ENCODE data around the gene PPP2R3C.
A peak's percentile ranks its signal among the peaks of the same experiment; 100 is the strongest.
"Not testable (repeated sequence)": the region's sequence is repeated elsewhere in the genome, so short reads cannot be mapped to it uniquely, and the experiment has no call there.

Gene PPP2R3C

GRCh38 chr14:35068238-35069012 lies 53.4 kb downstream of the PPP2R3C start:
- H3K4me3 ChIP-seq (replicated peaks; ENCODE audit: low read depth, low read length) = no peak overlapping the region
- no peak for TF ChIP-seq CTCF (IDR thresholded peaks at IDR 0.05; ENCODE audit: low read length, missing control alignments)
- DNase-seq (ENCODE audit: low read depth) = peak; percentile 50

GRCh38 chr14:35065731-35066130 lies 56.1 kb downstream of the PPP2R3C start:
- H3K4me3 ChIP-seq (replicated peaks; ENCODE audit: low read depth, low read length); DNase-seq (ENCODE audit: low read depth): not testable (repeated sequence)

- not testable (repeated sequence) for H3K4me3 ChIP-seq (replicated peaks; ENCODE audit: low read depth, low read length)
- peak; percentile 31 for DNase-seq (ENCODE audit: low read depth)
Measured at GRCh38 chr14:35061113-35061791, 60.5 kb downstream of the PPP2R3C start.

GRCh38 chr14:35052637-35053036 lies 69.2 kb downstream of the PPP2R3C start:
- DNase-seq (ENCODE audit: low read depth) = no peak
- no peak for TF ChIP-seq CTCF (IDR thresholded peaks at IDR 0.05; ENCODE audit: low read length, missing control alignments)
- no peak overlapping the region for H3K4me3 ChIP-seq (replicated peaks; ENCODE audit: low read depth, low read length)

- H3K4me3 ChIP-seq (replicated peaks; ENCODE audit: low read depth, low read length) = no peak overlapping the region
- no peak for TF ChIP-seq CTCF (IDR thresholded peaks at IDR 0.05; ENCODE audit: low read length, missing control alignments)
- DNase-seq (ENCODE audit: low read depth) = peak; percentile 39
Measured at GRCh38 chr14:35051796-35052195, 70.0 kb downstream of the PPP2R3C start.

- TF ChIP-seq CTCF (IDR thresholded peaks at IDR 0.05; ENCODE audit: low read length, missing control alignments) = no peak
- no peak overlapping the region for H3K4me3 ChIP-seq (replicated peaks; ENCODE audit: low read depth, low read length)
- peak; percentile 83 for DNase-seq (ENCODE audit: low read depth)
Measured at GRCh38 chr14:35050652-35051051, 71.1 kb downstream of the PPP2R3C start.

GRCh38 chr14:35047976-35048513 lies 73.7 kb downstream of the PPP2R3C start:
- peak; percentile 9 for DNase-seq (ENCODE audit: low read depth)
- peak overlapping the region; percentile 30 for H3K4me3 ChIP-seq (replicated peaks; ENCODE audit: low read depth, low read length)
- no peak for TF ChIP-seq CTCF (IDR thresholded peaks at IDR 0.05; ENCODE audit: low read length, missing control alignments)
